ENCODE results near the gene LPP.

The LPP gene

GRCh38 chr3:188174317-188175044 is 20.5 kb downstream of the LPP start:
- TF ChIP-seq POLR2AphosphoS5 (IDR thresholded peaks at IDR 0.05; ENCODE audit: low read depth, low read length) (no peak), TAF1 (IDR thresholded peaks at IDR 0.05; ENCODE audit: borderline replicate concordance, low read depth, low read length) (no peak), POLR2A (IDR thresholded peaks at IDR 0.05; ENCODE audit: low read depth, low read length) (no peak)
- no peak for DNase-seq (ENCODE audit: insufficient read length)
- FAIRE-seq: no peak

GRCh38 chr3:188176476-188176875 is 22.5 kb downstream of the LPP start:
- TF ChIP-seq POLR2AphosphoS5 (IDR thresholded peaks at IDR 0.05; ENCODE audit: low read depth, low read length) (no peak), POLR2A (IDR thresholded peaks at IDR 0.05; ENCODE audit: low read depth, low read length) (no peak), TAF1 (IDR thresholded peaks at IDR 0.05; ENCODE audit: borderline replicate concordance, low read depth, low read length) (no peak)
- DNase-seq (ENCODE audit: insufficient read length): no peak
- no peak for FAIRE-seq

GRCh38 chr3:188176884-188177283 is 22.9 kb downstream of the LPP start:
- DNase-seq (ENCODE audit: insufficient read length) (no peak), FAIRE-seq (no peak)
- no peak for TF ChIP-seq POLR2A (IDR thresholded peaks at IDR 0.05; ENCODE audit: low read depth, low read length)
- TF ChIP-seq POLR2AphosphoS5 (IDR thresholded peaks at IDR 0.05; ENCODE audit: low read depth, low read length): no peak
- no peak for TF ChIP-seq TAF1 (IDR thresholded peaks at IDR 0.05; ENCODE audit: borderline replicate concordance, low read depth, low read length)

GRCh38 chr3:188177721-188178120 is 23.8 kb downstream of the LPP start:
- DNase-seq (ENCODE audit: insufficient read length) (no peak), FAIRE-seq (no peak)
- TF ChIP-seq TAF1 (IDR thresholded peaks at IDR 0.05; ENCODE audit: borderline replicate concordance, low read depth, low read length): no peak
- no peak for TF ChIP-seq POLR2AphosphoS5 (IDR thresholded peaks at IDR 0.05; ENCODE audit: low read depth, low read length)
- TF ChIP-seq POLR2A (IDR thresholded peaks at IDR 0.05; ENCODE audit: low read depth, low read length): no peak

GRCh38 chr3:188178293-188178936 is 24.5 kb downstream of the LPP start:
- TF ChIP-seq POLR2AphosphoS5 (IDR thresholded peaks at IDR 0.05; ENCODE audit: low read depth, low read length): no peak
- TF ChIP-seq POLR2A (IDR thresholded peaks at IDR 0.05; ENCODE audit: low read depth, low read length): no peak
- no peak for TF ChIP-seq TAF1 (IDR thresholded peaks at IDR 0.05; ENCODE audit: borderline replicate concordance, low read depth, low read length)
- DNase-seq (ENCODE audit: insufficient read length) (no peak), FAIRE-seq (no peak)

GRCh38 chr3:188179006-188179966 is 25.3 kb downstream of the LPP start:
- FAIRE-seq (no peak), DNase-seq (ENCODE audit: insufficient read length) (no peak)
- TF ChIP-seq TAF1 (IDR thresholded peaks at IDR 0.05; ENCODE audit: borderline replicate concordance, low read depth, low read length) (no peak), POLR2A (IDR thresholded peaks at IDR 0.05; ENCODE audit: low read depth, low read length) (no peak), POLR2AphosphoS5 (IDR thresholded peaks at IDR 0.05; ENCODE audit: low read depth, low read length) (no peak)

- TF ChIP-seq POLR2AphosphoS5 (IDR thresholded peaks at IDR 0.05; ENCODE audit: low read depth, low read length) (no peak), TAF1 (IDR thresholded peaks at IDR 0.05; ENCODE audit: borderline replicate concordance, low read depth, low read length) (no peak), POLR2A (IDR thresholded peaks at IDR 0.05; ENCODE audit: low read depth, low read length) (no peak)
- DNase-seq (ENCODE audit: insufficient read length) (no peak), FAIRE-seq (no peak)
Measured at GRCh38 chr3:188180114-188180513, 26.2 kb downstream of the LPP start.

GRCh38 chr3:188183452-188183851 is 29.5 kb downstream of the LPP start:
- TF ChIP-seq POLR2AphosphoS5 (IDR thresholded peaks at IDR 0.05; ENCODE audit: low read depth, low read length) (no peak), TAF1 (IDR thresholded peaks at IDR 0.05; ENCODE audit: borderline replicate concordance, low read depth, low read length) (no peak), POLR2A (IDR thresholded peaks at IDR 0.05; ENCODE audit: low read depth, low read length) (no peak)
- FAIRE-seq: no peak
- no peak for DNase-seq (ENCODE audit: insufficient read length)

GRCh38 chr3:188184160-188184559 is 30.2 kb downstream of the LPP start:
- FAIRE-seq (no peak), DNase-seq (ENCODE audit: insufficient read length) (no peak)
- TF ChIP-seq TAF1 (IDR thresholded peaks at IDR 0.05; ENCODE audit: borderline replicate concordance, low read depth, low read length) (no peak), POLR2A (IDR thresholded peaks at IDR 0.05; ENCODE audit: low read depth, low read length) (no peak), POLR2AphosphoS5 (IDR thresholded peaks at IDR 0.05; ENCODE audit: low read depth, low read length) (no peak)

- TF ChIP-seq TAF1 (IDR thresholded peaks at IDR 0.05; ENCODE audit: borderline replicate concordance, low read depth, low read length): no peak
- DNase-seq (ENCODE audit: insufficient read length) (no peak), FAIRE-seq (no peak)
Measured at GRCh38 chr3:188184649-188185048, 30.7 kb downstream of the LPP start.

GRCh38 chr3:188185717-188186251 is 31.8 kb downstream of the LPP start:
- no peak for FAIRE-seq
- no peak for DNase-seq (ENCODE audit: insufficient read length)

More at GRCh38 chr3:188185717-188186251, 31.8 kb downstream of the LPP start:
- no peak for TF ChIP-seq POLR2AphosphoS5 (IDR thresholded peaks at IDR 0.05; ENCODE audit: low read depth, low read length)
- no peak for TF ChIP-seq POLR2A (IDR thresholded peaks at IDR 0.05; ENCODE audit: low read depth, low read length)
- no peak for TF ChIP-seq TAF1 (IDR thresholded peaks at IDR 0.05; ENCODE audit: borderline replicate concordance, low read depth, low read length)
